Measurements from ENCODE around the gene CRELD1. TPM values are rescaled to one million over a fixed set of nuclear protein-coding genes. Genes with fewer than 3 reads are reported as not detected.

Gene CRELD1
- total RNA-seq (47.4 and 47.6 TPM in 2 replicates), polyA plus RNA-seq (46.0 and 46.8 TPM in 2 replicates), polyA minus RNA-seq (22.0 and 26.5 TPM in 2 replicates)
- 28.2 TPM for total RNA-seq (2013)

- WGBS (ENCODE audit: insufficient coverage) = under 1% methylated on average over 50 of the region's 50 CpGs
- CTCF ChIA-PET = interaction anchor here (0.6 to 6.0 kb wide), 18 partner anchors 8 to 430 kb away, joined by 3 to 47 read pairs (median 5); partner anchors contain the start of genes ARPC4, EMC3, JAGN1 and PRRT3
- Mint-ChIP-seq H3K4me1 (peaks cover 39% of the 10 kb centered on the region), H3K27me3 (no peaks in the 10 kb centered on the region), H3K9me3 (ENCODE audit: insufficient read depth) (no peaks in the 10 kb centered on the region), H3K27ac (peak within 1 kb of the TSS; percentile 98), H3K4me3 (peak within 1 kb of the TSS; percentile 94)
- Histone ChIP-seq H3K4me3 (ENCODE audit: control extremely low read depth in 1 of 5, extremely low read depth in 1 of 5, insufficient read depth in 1 of 5, low read depth in 2 of 5, low read length in 4 of 5) (peak within 1 kb of the TSS; percentile 50 to 95 (median 59)), H3K27me3 (replicated peaks in 1 of 4; ENCODE audit: control extremely low read depth in 1 of 4, control insufficient read depth in 3 of 4, insufficient read depth in 4 of 4, low read length in 3 of 4) (no peaks in the 10 kb centered on the region), H3K4me1 (ENCODE audit: control insufficient read depth in 2 of 2, insufficient read depth in 2 of 2, low read length in 2 of 2) (peaks cover 22 to 26% of the 10 kb centered on the region in 2 donors), H4K20me1 (ENCODE audit: control insufficient read depth, insufficient read depth, low read length, poor library complexity, severe bottlenecking) (no peaks in the 10 kb centered on the region), H2AFZ (ENCODE audit: insufficient read depth, low read depth, low read length, poor library complexity, severe bottlenecking) (peak within 1 kb of the TSS; percentile 95), H3K36me3 (replicated peaks in 1 of 2; ENCODE audit: control extremely low read depth in 1 of 2, control insufficient read depth in 1 of 2, extremely low read depth in 1 of 2, insufficient read depth in 2 of 2, low read length in 1 of 2) (peaks cover 0 to 26% of the 10 kb centered on the region in 2 experiments), H3K9ac (ENCODE audit: low read length) (peak within 1 kb of the TSS; percentile 92), H3K27ac (ENCODE audit: low read length in 2 of 2) (peak within 1 kb of the TSS; percentile 82 to 94), H3K4me2 (replicated peaks; ENCODE audit: low read depth, low read length, poor library complexity, severe bottlenecking) (peak within 1 kb of the TSS; percentile 92), H3K9me3 (ENCODE audit: control extremely low read depth in 1 of 3, control insufficient read depth in 2 of 3, insufficient read depth in 1 of 3, low read length in 2 of 3) (no peaks in the 10 kb centered on the region), H3K79me2 (ENCODE audit: control insufficient read depth, insufficient read depth, low read length) (peaks cover 27% of the 10 kb centered on the region)
- intact Hi-C loops (cut with micrococcal nuclease) = loop anchor here (1.0 to 5.0 kb wide), 13 partner anchors 13 to 431 kb away; partner anchors contain the start of genes ARPC4, BRK1, BRPF1 and JAGN1
- TF ChIP-seq CTCF (IDR thresholded peaks at IDR 0.05) (no peak), EZH2 (IDR thresholded peaks at IDR 0.05; ENCODE audit: borderline replicate concordance, insufficient read depth, low read depth, low read length, poor library complexity, severe bottlenecking) (no peak)
- ATAC-seq (ENCODE audit: low read depth) (peak; percentile 83), DNase-seq (peak; percentile 98)
- POLR2A ChIA-PET = interaction anchor here (0.6 to 2.2 kb wide), 15 partner anchors 11 to 537 kb away, joined by 3 to 19 read pairs (median 7); partner anchors contain the start of genes ARPC4, BRPF1, EMC3 and JAGN1
These were observed at the start of gene CRELD1 for GRCh38 chr3:9933561-9934234. Gene CRELD1 (plus strand): TSS chr3:9933834. CDS start chr3:9934439, 605 bp downstream.

All from B cell (primary cell).